PC-3 (cell line): Measurements from ENCODE around the gene ZNF808.

Source experiments
- CTCF ChIP-seq: fragments of 300-600 bp; sonication (generic); conservative IDR thresholded peaks from 2 replicates; pipeline ENCODE4 v1.5.1; 2017; ENCODE audit warnings: antibody characterized with exemption, low read depth, mild to moderate bottlenecking, low read length
- EZH2 ChIP-seq: fragments of 300-600 bp; sonication (generic); IDR thresholded peaks from one replicate; pipeline ENCODE4 v1.6.1; 2017; ENCODE audit warnings: antibody characterized with exemption, mild to moderate bottlenecking, low read length; ENCODE audit not compliant: unreplicated experiment
- EZH2phosphoT487 ChIP-seq: fragments of 300-600 bp; sonication (generic); IDR thresholded peaks from 2 replicates; pipeline ENCODE4 v1.6.1; 2018; ENCODE audit warnings: mild to moderate bottlenecking, antibody characterized with exemption, low read length, borderline replicate concordance

DNA sequence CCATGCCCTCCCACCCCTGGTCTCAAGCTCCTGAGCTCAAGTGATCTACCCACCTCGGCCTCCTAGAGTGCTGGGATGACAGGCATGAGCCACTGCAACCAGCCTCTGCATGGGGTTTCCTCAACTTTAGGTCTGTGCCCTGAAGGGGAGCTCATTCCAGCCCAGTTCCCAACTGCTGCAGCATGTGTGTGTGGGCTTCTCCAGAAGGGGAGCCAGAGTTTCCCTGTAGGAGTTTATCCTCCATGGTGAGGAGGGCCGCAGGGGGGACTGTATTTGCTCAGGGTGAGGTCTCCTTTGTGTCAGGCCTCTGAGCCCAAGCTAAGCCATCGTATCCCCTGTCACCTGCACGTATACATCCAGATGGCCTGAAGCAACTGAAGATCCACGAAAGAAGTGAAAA, 11.3 kb upstream of the ZNF808 start:
- TF ChIP-seq CTCF, result no peak
- TF ChIP-seq EZH2phosphoT487, result no peak
- no peak for TF ChIP-seq EZH2
